GM23248 (cell line): ENCODE results near the gene CDH13.

ENCODE experiments used
- EZH2 ChIP-seq: fragments of 200-600 bp; sonication (generic); IDR thresholded peaks from 2 replicates; pipeline ENCODE4 v1.6.1; 2018; ENCODE audit warnings: antibody characterized with exemption, mild to moderate bottlenecking; ENCODE audit not compliant: insufficient read depth, poor library complexity, severe bottlenecking
- EZH2phosphoT487 ChIP-seq: fragments of 200-600 bp; sonication (generic); IDR thresholded peaks from 2 replicates; pipeline ENCODE4 v1.6.1; 2018; ENCODE audit warnings: antibody characterized with exemption, moderate library complexity, mild to moderate bottlenecking, low read depth; ENCODE audit not compliant: insufficient read depth

DNA sequence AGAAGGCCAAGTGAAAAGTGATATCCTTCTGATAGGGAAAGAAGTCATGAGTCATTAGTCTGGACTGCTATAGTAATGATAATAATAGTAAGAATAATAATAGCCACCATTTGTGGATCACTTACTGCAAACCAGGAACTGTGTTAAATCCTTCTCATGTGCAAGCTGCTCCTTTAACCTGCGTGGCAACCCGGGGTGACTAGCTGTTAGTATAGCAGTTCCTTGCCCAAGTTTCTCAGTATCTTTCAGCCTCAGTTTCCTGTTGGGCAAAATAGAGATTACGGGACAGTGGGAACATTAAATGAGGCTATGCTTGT, 129.5 kb downstream of the CDH13 start:
- TF ChIP-seq EZH2 (no peak), EZH2phosphoT487 (no peak)
